GM21526 (cell line): ENCODE data around the gene IGDCC3.
"Not testable (repeated sequence)": the region's sequence is repeated elsewhere in the genome, so short reads cannot be mapped to it uniquely, and the experiment has no call there.

Experiments
- ATAC-seq: cut with Tn5 transposase; IDR thresholded peaks from one replicate; pipeline ENCODE4 v1.9.1; 2021; ENCODE audit warnings: moderate library complexity; ENCODE audit not compliant: unreplicated experiment, low FRiP score

The IGDCC3 gene

GRCh38 chr15:65374334-65374733 is 3.5 kb downstream of the IGDCC3 start:
- ATAC-seq: no peak

GRCh38 chr15:65373163-65373651 is 4.6 kb downstream of the IGDCC3 start:
- ATAC-seq: no peak

- no peak for ATAC-seq
Measured at GRCh38 chr15:65372787-65373067, 5.1 kb downstream of the IGDCC3 start.

- ATAC-seq: no peak
Measured at GRCh38 chr15:65371976-65372786, 5.6 kb downstream of the IGDCC3 start.

- ATAC-seq: no peak
Measured at GRCh38 chr15:65370885-65371284, 6.9 kb downstream of the IGDCC3 start.

GRCh38 chr15:65369651-65370050 is 8.2 kb downstream of the IGDCC3 start:
- ATAC-seq: no peak

GRCh38 chr15:65369212-65369547 is 8.6 kb downstream of the IGDCC3 start:
- no peak for ATAC-seq

- no peak for ATAC-seq
Measured at GRCh38 chr15:65368302-65369211, 9.2 kb downstream of the IGDCC3 start.

- no peak for ATAC-seq
Measured at GRCh38 chr15:65366122-65366892, 11.5 kb downstream of the IGDCC3 start.

- no peak for ATAC-seq
Measured at GRCh38 chr15:65365229-65365628, 12.6 kb downstream of the IGDCC3 start.

GRCh38 chr15:65363766-65364165 is 14.0 kb downstream of the IGDCC3 start:
- ATAC-seq: no peak

- ATAC-seq: no peak
Measured at GRCh38 chr15:65363306-65363705, 14.5 kb downstream of the IGDCC3 start.

GRCh38 chr15:65362491-65362890 is 15.3 kb downstream of the IGDCC3 start:
- no peak for ATAC-seq

GRCh38 chr15:65361708-65362459 is 15.9 kb downstream of the IGDCC3 start:
- ATAC-seq: no peak

- no peak for ATAC-seq
Measured at GRCh38 chr15:65360506-65360905, 17.3 kb downstream of the IGDCC3 start.

- ATAC-seq: no peak
Measured at GRCh38 chr15:65355988-65356353, 21.8 kb downstream of the IGDCC3 start.

- no peak for ATAC-seq
Measured at GRCh38 chr15:65355173-65355987, 22.4 kb downstream of the IGDCC3 start.

GRCh38 chr15:65354835-65355172 is 23.0 kb downstream of the IGDCC3 start:
- no peak for ATAC-seq

GRCh38 chr15:65351972-65352371 is 25.8 kb downstream of the IGDCC3 start:
- not testable (repeated sequence) for ATAC-seq

- ATAC-seq: no peak
Measured at GRCh38 chr15:65349338-65349737, 28.5 kb downstream of the IGDCC3 start.
